H9 (cell line): Measurements from ENCODE around the gene NOS1AP. TPM values are rescaled to one million over a fixed set of nuclear protein-coding genes. Genes with fewer than 3 reads are reported as not detected.

Experiments
- DNase-seq: peaks from one replicate; pipeline ENCODE4 v3.0.0-alpha.2; 2017
- H2AFZ ChIP-seq: one replicate; pipeline ENCODE4 v1.6.1; 2013; ENCODE audit warnings: mild to moderate bottlenecking, low read length, control low read depth, moderate library complexity
- H2AK5ac ChIP-seq: 2 replicates; pipeline ENCODE4 v1.6.1; 2013; ENCODE audit warnings: low read length, control low read depth, mixed read lengths; ENCODE audit not compliant: insufficient read length
- H2BK120ac ChIP-seq: one replicate; pipeline ENCODE4 v1.6.1; 2013; ENCODE audit warnings: low read depth, mild to moderate bottlenecking, low read length, control low read depth, inconsistent platforms; ENCODE audit not compliant: poor library complexity, severe bottlenecking
- H2BK12ac ChIP-seq: 2 replicates; pipeline ENCODE4 v1.6.1; 2013; ENCODE audit warnings: low read length, control low read depth, mixed read lengths, low read depth; ENCODE audit not compliant: insufficient read length
- H2BK15ac ChIP-seq: 2 replicates; pipeline ENCODE4 v1.6.1; 2013; ENCODE audit warnings: low read depth, low read length, control low read depth
- H2BK20ac ChIP-seq: one replicate; pipeline ENCODE4 v1.6.1; 2013; ENCODE audit warnings: low read depth, mild to moderate bottlenecking, low read length, control low read depth, inconsistent platforms; ENCODE audit not compliant: poor library complexity, severe bottlenecking
- H2BK5ac ChIP-seq: 2 replicates; pipeline ENCODE4 v1.6.1; 2013; ENCODE audit warnings: low read length, control low read depth, mixed read lengths; ENCODE audit not compliant: insufficient read length
- H3K14ac ChIP-seq: 2 replicates; pipeline ENCODE4 v1.6.1; 2013; ENCODE audit warnings: low read length, control low read depth; ENCODE audit not compliant: insufficient read depth
- H3K18ac ChIP-seq: 2 replicates; pipeline ENCODE4 v1.6.1; 2013; ENCODE audit warnings: low read depth, mild to moderate bottlenecking, mixed read lengths, low read length, control low read depth; ENCODE audit not compliant: insufficient read length
- H3K23ac ChIP-seq: 2 replicates; pipeline ENCODE4 v1.6.1; 2013; ENCODE audit warnings: low read length, control low read depth, mixed read lengths, low read depth; ENCODE audit not compliant: insufficient read length
- H3K23me2 ChIP-seq: 2 replicates; pipeline ENCODE4 v1.6.1; 2013; ENCODE audit warnings: low read depth, mild to moderate bottlenecking, mixed read lengths, low read length, control low read depth; ENCODE audit not compliant: insufficient read length, poor library complexity, severe bottlenecking
- H3K27ac ChIP-seq: 2 replicates; pipeline ENCODE4 v1.5.1; 2013; ENCODE audit warnings: low read length, control low read depth, mixed read lengths, low read depth; ENCODE audit not compliant: insufficient read length
- H3K27me3 ChIP-seq: 2 replicates; pipeline ENCODE4 v1.6.1; 2013; ENCODE audit warnings: low read length, control low read depth, inconsistent platforms; ENCODE audit not compliant: insufficient read depth
- H3K4ac ChIP-seq: 2 replicates; pipeline ENCODE4 v1.6.1; 2013; ENCODE audit warnings: low read depth, mild to moderate bottlenecking, control low read depth, inconsistent platforms, low read length, moderate library complexity
- H3K4me1 ChIP-seq: 2 replicates; pipeline ENCODE4 v1.6.1; 2013; ENCODE audit warnings: low read length, control low read depth, inconsistent platforms; ENCODE audit not compliant: insufficient read depth
- H3K4me2 ChIP-seq: 2 replicates; pipeline ENCODE4 v1.6.1; 2013; ENCODE audit warnings: low read length, control low read depth, mixed read lengths; ENCODE audit not compliant: insufficient read length, insufficient read depth
- H3K56ac ChIP-seq: 2 replicates; pipeline ENCODE4 v1.6.1; 2013; ENCODE audit warnings: low read depth, mild to moderate bottlenecking, mixed read lengths, low read length, control low read depth; ENCODE audit not compliant: insufficient read length
- H3K79me1 ChIP-seq: 2 replicates; pipeline ENCODE4 v1.6.1; 2013; ENCODE audit warnings: low read depth, mild to moderate bottlenecking, moderate library complexity, low read length, control low read depth, inconsistent platforms; ENCODE audit not compliant: insufficient read depth, poor library complexity, severe bottlenecking
- H3K79me2 ChIP-seq: 2 replicates; pipeline ENCODE4 v1.6.1; 2013; ENCODE audit warnings: low read length, control low read depth, inconsistent platforms; ENCODE audit not compliant: insufficient read depth
- H3K9ac ChIP-seq: 2 replicates; pipeline ENCODE4 v1.6.1; 2013; ENCODE audit warnings: low read length, control low read depth, mixed read lengths; ENCODE audit not compliant: insufficient read length; ENCODE audit errors: extremely low read depth
- H3K9me3 ChIP-seq: one replicate; pipeline ENCODE4 v1.6.1; 2013; ENCODE audit warnings: low read depth, low read length, inconsistent platforms; ENCODE audit not compliant: control insufficient read depth
- H3T11ph ChIP-seq: one replicate; pipeline ENCODE4 v1.6.1; 2013; ENCODE audit warnings: mild to moderate bottlenecking, low read length, control low read depth, inconsistent platforms
- H4K20me1 ChIP-seq: one replicate; pipeline ENCODE4 v1.6.1; 2013; ENCODE audit not compliant: control insufficient read depth, insufficient read length, insufficient read depth
- H4K5ac ChIP-seq: 2 replicates; pipeline ENCODE4 v1.6.1; 2013; ENCODE audit warnings: low read depth, mild to moderate bottlenecking, mixed read lengths, low read length, control low read depth; ENCODE audit not compliant: insufficient read length
- H4K8ac ChIP-seq: replicated peaks from 2 replicates; pipeline ENCODE4 v1.6.1; 2013; ENCODE audit warnings: low read length, control low read depth, mixed read lengths, low read depth; ENCODE audit not compliant: insufficient read length
- H4K91ac ChIP-seq: 2 replicates; pipeline ENCODE4 v1.6.1; 2013; ENCODE audit warnings: low read depth, mild to moderate bottlenecking, moderate library complexity, mixed read lengths, low read length, control low read depth; ENCODE audit not compliant: insufficient read length
- H3K27ac Mint-ChIP-seq, 3 experiments: 2 replicates in 2 of 3; 3 replicates in 1 of 3; pipeline ENCODE4 v1.8.0; 2020 to 2021; ENCODE audit warnings: mixed read lengths in 3 of 3, mild to moderate bottlenecking in 1 of 3, moderate library complexity in 1 of 3
- H3K27me3 Mint-ChIP-seq: 2 replicates; pipeline ENCODE4 v1.8.0; 2021; ENCODE audit warnings: low read depth, mild to moderate bottlenecking, moderate library complexity, mixed read lengths
- H3K36me3 Mint-ChIP-seq, 3 experiments: 2 replicates in 2 of 3; 3 replicates in 1 of 3; pipeline ENCODE4 v1.8.0; 2020 to 2021; ENCODE audit warnings: low read depth in 3 of 3, mixed read lengths in 3 of 3; ENCODE audit not compliant: insufficient read depth in 1 of 3
- H3K4me1 Mint-ChIP-seq, 2 experiments: 2 replicates each; pipeline ENCODE4 v1.8.0; 2020; ENCODE audit warnings: mixed read lengths in 2 of 2
- H3K4me3 Mint-ChIP-seq, 2 experiments: 2 replicates in 1 of 2; 3 replicates in 1 of 2; pipeline ENCODE4 v1.8.0; 2020 to 2021; ENCODE audit warnings: mild to moderate bottlenecking in 2 of 2, mixed read lengths in 2 of 2, moderate library complexity in 1 of 2
- H3K9me3 Mint-ChIP-seq, 2 experiments: 2 replicates in 1 of 2; 3 replicates in 1 of 2; pipeline ENCODE4 v1.8.0; 2020; ENCODE audit warnings: mild to moderate bottlenecking in 2 of 2, mixed read lengths in 2 of 2, moderate library complexity in 1 of 2
- WGBS: extraction: QIAGEN DNeasy Blood & Tissue Kit; methylation state at CpG from one replicate; pipeline ENCODE4 v1.1.7; 2013; ENCODE audit warnings: missing lambda C conversion rate, low lambda C conversion rate, mixed read lengths; ENCODE audit not compliant: insufficient read length; ENCODE audit errors: extremely low coverage; 5-methylcytosine and 5-hydroxymethylcytosine counted together
- total RNA-seq: library from RNA; stranded (reverse); gene quantifications from 2 replicates; pipeline ENCODE4 v1.2.1, GENCODE V29; 2021
- TF ChIP-seq, protein P1 (sequence below): fragments of 200-600 bp; sonication (generic); conservative IDR thresholded peaks from 3 replicates; pipeline ENCODE4 v1.8.0; 2021; ENCODE audit warnings: antibody characterized with exemption, mild to moderate bottlenecking

NOS1AP gene
- total RNA-seq, 1 experiment from 2014 or later = 8.4 TPM

DNA sequence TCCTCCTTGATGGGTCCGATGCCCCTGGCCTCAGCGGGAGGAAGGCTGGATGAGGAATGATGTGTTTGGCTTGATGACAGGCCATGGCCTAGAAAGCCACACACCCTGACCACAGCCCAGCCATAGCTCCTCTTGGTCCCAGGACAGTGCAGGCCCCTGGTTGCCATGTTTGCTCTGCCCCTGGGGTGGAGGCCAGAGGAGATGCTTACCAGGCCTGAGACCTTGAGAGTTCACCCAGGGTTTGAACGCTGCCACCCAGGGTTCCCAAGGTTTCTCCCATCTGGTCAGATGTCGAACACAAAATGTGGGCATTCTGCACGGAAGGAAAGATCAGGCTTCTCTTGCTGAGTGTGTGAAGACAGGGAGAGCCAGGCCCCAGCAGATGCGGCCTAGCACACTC is 314.6 kb downstream of the NOS1AP start:
- H3K9me3 ChIP-seq = no peaks in the 10 kb centered on the region
- Mint-ChIP-seq H3K27me3 (no peaks in the 10 kb centered on the region; the same call in none of the 2 replicates), H3K9me3 (no peaks in the 10 kb centered on the region), H3K4me3 (no peak overlapping the region), H3K27ac (peak overlapping the region in 2 of 3 experiments; percentile 70 to 88; a peak in 3 of 7 replicates), H3K4me1 (peaks cover 16 to 18% of the 10 kb centered on the region in 2 experiments), H3K36me3 (peaks cover 8 to 23% (median 18%) of the 10 kb centered on the region in 3 experiments; a peak in 6 of 7 replicates)
- H2BK15ac ChIP-seq = no peak overlapping the region
- WGBS = no CpG with 5 or more reads among the region's 6 CpGs
- H4K8ac ChIP-seq = no peak overlapping the region
- H3T11ph ChIP-seq = no peak overlapping the region
- no peak overlapping the region for H3K27ac ChIP-seq
- no peak for DNase-seq
- H2BK120ac ChIP-seq = no peak overlapping the region
- no peak overlapping the region for H2AK5ac ChIP-seq
- H3K18ac ChIP-seq = no peak overlapping the region
- H2BK20ac ChIP-seq = no peak overlapping the region
- no peak overlapping the region for H4K91ac ChIP-seq
- no peaks in the 10 kb centered on the region for H4K20me1 ChIP-seq
- H2BK5ac ChIP-seq = no peak overlapping the region
- H3K23me2 ChIP-seq = no peaks in the 10 kb centered on the region
- H3K23ac ChIP-seq = no peak overlapping the region
- H3K56ac ChIP-seq = no peak overlapping the region
- H3K9ac ChIP-seq = no peak overlapping the region
- TF ChIP-seq, protein P1, sequence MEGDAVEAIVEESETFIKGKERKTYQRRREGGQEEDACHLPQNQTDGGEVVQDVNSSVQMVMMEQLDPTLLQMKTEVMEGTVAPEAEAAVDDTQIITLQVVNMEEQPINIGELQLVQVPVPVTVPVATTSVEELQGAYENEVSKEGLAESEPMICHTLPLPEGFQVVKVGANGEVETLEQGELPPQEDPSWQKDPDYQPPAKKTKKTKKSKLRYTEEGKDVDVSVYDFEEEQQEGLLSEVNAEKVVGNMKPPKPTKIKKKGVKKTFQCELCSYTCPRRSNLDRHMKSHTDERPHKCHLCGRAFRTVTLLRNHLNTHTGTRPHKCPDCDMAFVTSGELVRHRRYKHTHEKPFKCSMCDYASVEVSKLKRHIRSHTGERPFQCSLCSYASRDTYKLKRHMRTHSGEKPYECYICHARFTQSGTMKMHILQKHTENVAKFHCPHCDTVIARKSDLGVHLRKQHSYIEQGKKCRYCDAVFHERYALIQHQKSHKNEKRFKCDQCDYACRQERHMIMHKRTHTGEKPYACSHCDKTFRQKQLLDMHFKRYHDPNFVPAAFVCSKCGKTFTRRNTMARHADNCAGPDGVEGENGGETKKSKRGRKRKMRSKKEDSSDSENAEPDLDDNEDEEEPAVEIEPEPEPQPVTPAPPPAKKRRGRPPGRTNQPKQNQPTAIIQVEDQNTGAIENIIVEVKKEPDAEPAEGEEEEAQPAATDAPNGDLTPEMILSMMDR = no peak
- H3K4me1 ChIP-seq = no peaks in the 10 kb centered on the region
- H3K79me2 ChIP-seq = no peaks in the 10 kb centered on the region
- no peak overlapping the region for H4K5ac ChIP-seq
- no peak overlapping the region for H2BK12ac ChIP-seq
- H3K79me1 ChIP-seq = no peaks in the 10 kb centered on the region
- no peak overlapping the region for H3K4ac ChIP-seq
- no peak overlapping the region for H3K14ac ChIP-seq
- no peak overlapping the region for H3K4me2 ChIP-seq
- no peak overlapping the region for H2AFZ ChIP-seq
- no peaks in the 10 kb centered on the region for H3K27me3 ChIP-seq
